Right forelimb (tissue), 1 donor: Measurements from ENCODE around the gene MAPKAPK2.
"Not testable (repeated sequence)": the region's sequence is repeated elsewhere in the genome, so short reads cannot be mapped to it uniquely, and the experiment has no call there.

Experiments used
- DNase-seq: peaks from one replicate; pipeline ENCODE4 v3.0.0-alpha.2; 2018

MAPKAPK2 gene

GRCh38 chr1:206684478-206685333 lies at the start of gene MAPKAPK2:
TSS of gene MAPKAPK2 (plus strand) at chr1:206684905. CDS start at chr1:206685230, 325 bp downstream.
- peak; percentile 92 for DNase-seq

- DNase-seq, result peak; percentile 94
Observed at GRCh38 chr1:206635080-206635977, 49.4 kb upstream of the MAPKAPK2 start, which contains the start of gene DYRK3. TSS of gene DYRK3 (plus strand) at chr1:206635536. CDS start at chr1:206635704, 168 bp downstream.

- no peak for DNase-seq
Observed at GRCh38 chr1:206635978-206636345, 48.7 kb upstream of the MAPKAPK2 start.

- no peak for DNase-seq
Observed at GRCh38 chr1:206636671-206637070, 48.0 kb upstream of the MAPKAPK2 start.

- DNase-seq, result no peak
Observed at GRCh38 chr1:206637605-206638004, 47.1 kb upstream of the MAPKAPK2 start.

GRCh38 chr1:206642074-206642473 lies 42.6 kb upstream of the MAPKAPK2 start:
- not testable (repeated sequence) for DNase-seq

GRCh38 chr1:206643118-206643698 lies 41.5 kb upstream of the MAPKAPK2 start:
- DNase-seq, result no peak

GRCh38 chr1:206646504-206646903 lies 38.2 kb upstream of the MAPKAPK2 start:
- DNase-seq, result no peak

- no peak for DNase-seq
Observed at GRCh38 chr1:206647224-206647623, 37.5 kb upstream of the MAPKAPK2 start.

- no peak for DNase-seq
Observed at GRCh38 chr1:206649261-206649921, 35.3 kb upstream of the MAPKAPK2 start.

GRCh38 chr1:206651014-206651413 lies 33.7 kb upstream of the MAPKAPK2 start:
- no peak for DNase-seq

GRCh38 chr1:206651958-206652890 lies 32.5 kb upstream of the MAPKAPK2 start:
- no peak for DNase-seq

GRCh38 chr1:206653715-206654459 lies 30.8 kb upstream of the MAPKAPK2 start:
- no peak for DNase-seq

- DNase-seq, result no peak
Observed at GRCh38 chr1:206654828-206655227, 29.9 kb upstream of the MAPKAPK2 start.

- no peak for DNase-seq
Observed at GRCh38 chr1:206655471-206655882, 29.2 kb upstream of the MAPKAPK2 start.

GRCh38 chr1:206656936-206657335 lies 27.8 kb upstream of the MAPKAPK2 start:
- DNase-seq, result no peak

- no peak for DNase-seq
Observed at GRCh38 chr1:206657751-206658150, 27.0 kb upstream of the MAPKAPK2 start.

GRCh38 chr1:206658264-206658980 lies 26.3 kb upstream of the MAPKAPK2 start:
- DNase-seq, result peak; percentile 65

- DNase-seq, result no peak
Observed at GRCh38 chr1:206658981-206659273, 25.8 kb upstream of the MAPKAPK2 start.

GRCh38 chr1:206660136-206660535 lies 24.6 kb upstream of the MAPKAPK2 start:
- no peak for DNase-seq
